Activated naive CD8-positive, alpha-beta T cell treated with anti-CD3 and anti-CD28 coated beads for 36 hours (primary cell): ENCODE results near the gene CAPZB. TPM values are rescaled to one million over a fixed set of nuclear protein-coding genes. Genes with fewer than 3 reads are reported as not detected.
"Not testable (repeated sequence)": the region's sequence is repeated elsewhere in the genome, so short reads cannot be mapped to it uniquely, and the experiment has no call there.

Source experiments
- DNase-seq: peaks from one replicate; pipeline ENCODE4 v3.0.0; 2021
- H3K27ac Mint-ChIP-seq: one replicate; pipeline ENCODE4 v1.8.0; 2022; ENCODE audit warnings: mild to moderate bottlenecking, moderate library complexity, mixed read lengths
- H3K27me3 Mint-ChIP-seq: one replicate; pipeline ENCODE4 v1.8.0; 2022; ENCODE audit warnings: mild to moderate bottlenecking, mixed read lengths
- H3K36me3 Mint-ChIP-seq: one replicate; pipeline ENCODE4 v1.8.0; 2021; ENCODE audit warnings: mild to moderate bottlenecking, mixed read lengths
- H3K4me1 Mint-ChIP-seq: one replicate; pipeline ENCODE4 v1.8.0; 2021; ENCODE audit warnings: mixed read lengths
- H3K4me3 Mint-ChIP-seq: one replicate; pipeline ENCODE4 v1.8.0; 2022; ENCODE audit warnings: mild to moderate bottlenecking, moderate library complexity, mixed read lengths
- H3K9me3 Mint-ChIP-seq: one replicate; pipeline ENCODE4 v1.8.0; 2022; ENCODE audit warnings: mixed read lengths
- total RNA-seq, 2 experiments: library from RNA; stranded (reverse); gene quantifications; one replicate each; pipeline ENCODE4 v1.2.3, GENCODE V29; 2021

Gene CAPZB
- total RNA-seq, 2 experiments from 2014 or later, result 324 to 332 TPM

DNA sequence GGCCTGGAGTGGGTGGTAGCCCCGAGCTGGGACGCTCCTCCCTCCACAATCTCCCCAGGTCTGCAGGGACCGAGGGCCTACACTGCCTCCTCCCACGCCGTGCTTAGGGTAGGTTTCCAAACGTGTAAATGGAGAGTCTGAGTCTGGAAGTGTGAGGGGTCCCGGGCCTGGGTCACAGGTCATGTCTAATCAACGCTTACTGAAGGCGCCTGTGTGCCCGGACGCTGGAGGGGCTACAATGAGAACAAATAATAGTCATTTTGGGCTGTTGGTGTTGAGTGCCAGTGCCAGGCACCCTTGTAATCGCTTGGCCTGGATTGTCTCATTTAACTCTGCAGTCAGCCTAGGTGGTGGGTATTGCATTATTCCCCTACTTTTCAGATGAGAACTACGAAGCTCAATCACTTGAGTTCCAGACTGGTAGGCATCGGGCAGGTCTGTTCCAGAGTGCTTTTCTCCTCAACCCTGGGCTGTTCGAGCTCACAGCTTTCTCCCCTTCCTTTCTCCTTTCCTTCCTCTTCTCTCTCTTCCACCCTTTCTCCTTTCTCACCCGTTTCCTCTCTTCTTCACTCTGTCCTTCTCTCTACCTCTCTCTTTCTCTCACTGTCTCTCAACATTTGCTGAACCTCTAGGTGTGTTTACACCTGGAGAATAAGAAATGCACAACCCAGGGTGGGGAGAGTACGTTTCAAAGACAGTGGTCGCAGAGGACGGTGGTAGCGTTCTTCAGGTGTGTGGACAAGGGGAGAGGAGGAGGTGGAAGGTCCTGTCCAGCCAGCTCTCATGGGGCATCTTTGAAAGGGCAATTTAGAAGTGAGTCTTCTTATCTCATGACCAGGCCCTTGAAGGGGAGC lies 172.3 kb downstream of the CAPZB start:
- Mint-ChIP-seq H3K4me1 (peaks cover 34% of the 10 kb centered on the region), H3K27me3 (no peaks in the 10 kb centered on the region), H3K36me3 (no peaks in the 10 kb centered on the region), H3K27ac (peak overlapping the region; percentile 52), H3K9me3 (no peaks in the 10 kb centered on the region), H3K4me3 (peak overlapping the region; percentile 80)
- DNase-seq, result no peak

DNA sequence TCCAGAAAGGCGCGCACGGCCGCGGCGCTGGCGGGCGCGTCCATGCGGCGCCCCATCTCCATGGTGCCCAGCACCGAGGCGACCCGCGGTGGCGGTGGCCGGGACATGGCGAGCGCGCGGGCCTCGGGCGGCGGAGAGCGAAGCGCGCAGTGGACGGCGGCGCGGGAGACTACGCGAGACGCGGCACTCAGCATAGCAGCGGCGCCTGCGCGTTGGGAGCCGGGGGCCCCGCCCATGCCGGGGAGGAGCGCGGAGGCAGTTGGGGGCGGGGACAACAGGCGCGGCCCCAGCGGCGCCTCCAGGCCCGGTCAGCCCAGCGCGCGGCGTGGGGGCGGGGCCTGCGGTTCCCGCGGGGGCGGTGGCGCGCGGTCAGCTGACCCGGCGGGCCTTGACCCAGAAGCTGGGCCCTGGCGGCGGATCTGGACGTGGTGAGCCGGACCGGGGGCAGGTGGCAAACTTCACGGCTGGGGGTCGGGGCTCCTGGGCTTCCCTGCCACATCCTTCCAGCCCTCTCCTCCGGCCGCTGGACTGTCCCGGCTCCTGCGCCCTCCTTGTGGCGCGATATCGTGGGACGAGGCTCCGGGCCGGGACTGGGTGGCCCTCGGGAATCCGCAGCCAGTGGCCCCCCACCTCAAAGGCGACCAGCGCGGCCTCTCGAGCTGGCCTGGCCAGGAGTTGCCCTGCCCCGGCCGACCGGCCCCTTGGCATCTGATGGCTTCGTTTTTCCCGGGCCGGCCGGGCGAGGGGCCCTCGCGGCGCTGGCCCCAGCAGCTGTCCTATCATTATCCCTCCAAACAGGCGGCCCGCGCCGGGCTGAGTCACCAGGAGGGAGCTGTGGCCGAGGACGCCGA lies 173.2 kb downstream of the CAPZB start, which contains the start of the genes AKR7A2 and SLC66A1:
AKR7A2 (minus strand) TSS at position 214 of the 851 bp plus-strand sequence; CDS start at position 194, 20 bp downstream.
SLC66A1 (plus strand) TSS at position 396 of the 851 bp plus-strand sequence. CDS start 5,352 bp downstream, outside the sequence.
- Mint-ChIP-seq H3K27ac (peak within 1 kb of the TSS; percentile 30), H3K4me1 (peaks cover 34% of the 10 kb centered on the region), H3K27me3 (no peaks in the 10 kb centered on the region), H3K4me3 (peak within 1 kb of the TSS; percentile 80), H3K36me3 (peaks cover 4% of the 10 kb centered on the region), H3K9me3 (no peaks in the 10 kb centered on the region)
- peak; percentile 92 for DNase-seq

DNA sequence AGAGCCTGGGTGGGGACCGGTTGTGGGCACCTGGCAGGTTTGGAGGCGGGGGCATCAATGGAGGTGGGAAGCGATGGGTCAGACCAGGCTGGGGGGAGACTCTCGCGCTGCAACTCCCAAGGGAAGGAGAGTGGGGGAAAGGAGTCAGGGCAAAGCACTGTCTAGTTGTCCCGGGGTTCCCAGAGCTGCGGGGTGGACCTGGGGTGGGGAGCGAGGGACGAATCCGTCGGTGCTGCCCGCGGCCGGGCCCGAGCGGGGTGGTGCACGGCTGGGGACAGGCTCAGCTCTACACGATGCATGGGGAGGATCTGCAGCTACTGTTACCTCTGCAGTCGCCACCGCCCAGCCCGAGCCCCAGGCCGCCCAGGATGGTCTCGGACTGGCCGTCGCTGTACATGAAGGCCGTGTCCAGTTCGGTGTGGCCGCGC lies 173.8 kb downstream of the CAPZB start:
- Mint-ChIP-seq H3K27ac (peak overlapping the region; percentile 5), H3K36me3 (peaks cover 6% of the 10 kb centered on the region), H3K4me3 (peak overlapping the region; percentile 80), H3K9me3 (no peaks in the 10 kb centered on the region), H3K27me3 (no peaks in the 10 kb centered on the region), H3K4me1 (peaks cover 34% of the 10 kb centered on the region)
- peak; percentile 28 for DNase-seq

DNA sequence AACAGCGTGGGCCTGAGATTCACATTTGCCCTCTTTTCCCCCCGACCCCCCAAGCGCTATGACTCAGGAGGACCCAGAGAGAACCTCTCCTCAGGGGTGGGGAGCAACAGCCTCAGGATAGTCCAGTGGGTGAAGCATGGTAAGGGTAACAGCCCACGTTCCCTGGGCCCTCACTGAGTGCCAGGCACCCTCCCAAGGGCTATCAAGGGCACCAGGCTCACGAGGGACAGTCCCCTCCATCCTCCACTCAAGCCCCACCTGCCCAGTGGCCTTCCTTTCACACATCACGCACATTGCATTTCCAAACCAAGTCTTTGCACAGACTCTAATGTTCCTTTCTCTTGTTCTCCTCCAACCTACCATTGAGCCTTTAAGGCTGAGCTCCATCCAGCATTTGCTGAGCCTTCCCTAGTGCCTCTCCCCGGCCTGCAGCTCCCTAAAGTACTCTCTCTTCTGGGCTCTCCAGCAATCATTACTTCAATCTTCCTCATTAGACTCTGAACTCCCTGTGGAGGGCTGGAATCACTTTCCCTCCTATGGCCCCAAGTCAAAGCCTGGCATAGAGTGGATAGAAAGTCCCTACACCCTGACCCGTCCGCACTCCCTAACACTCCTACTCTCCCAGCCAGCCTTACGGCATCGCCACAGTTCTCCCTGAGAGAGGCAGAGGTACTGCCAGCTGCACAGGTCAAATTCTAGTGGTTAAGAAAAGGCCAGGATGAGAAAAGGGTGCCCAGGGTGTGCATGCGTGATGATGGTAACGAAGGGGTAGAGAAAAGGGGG lies 174.4 kb downstream of the CAPZB start:
- no peak for DNase-seq

DNA sequence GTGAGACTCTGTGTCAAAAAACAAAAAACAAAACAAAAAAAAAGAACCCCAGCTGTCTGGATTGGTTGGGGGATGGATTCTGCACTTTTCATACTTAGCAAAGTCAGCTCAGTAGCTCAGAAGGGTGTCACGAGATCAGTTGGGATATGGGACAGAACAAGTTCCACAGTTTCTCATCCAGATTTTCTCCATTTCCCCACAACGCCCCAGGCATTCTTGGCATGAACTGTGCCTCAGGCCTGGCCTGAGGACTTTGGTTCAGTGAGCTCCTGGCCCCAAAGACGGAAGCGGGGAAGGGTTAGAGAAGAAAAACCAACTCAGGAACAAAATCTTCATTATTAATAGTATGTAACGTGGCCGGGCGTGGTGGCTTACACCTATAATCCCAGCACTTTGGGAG lies 175.3 kb downstream of the CAPZB start:
- no peaks in the 10 kb centered on the region for H3K9me3 Mint-ChIP-seq
- peaks cover 24% of the 10 kb centered on the region for H3K4me1 Mint-ChIP-seq
- H3K36me3 Mint-ChIP-seq, result peaks cover 7% of the 10 kb centered on the region
- no peaks in the 10 kb centered on the region for H3K27me3 Mint-ChIP-seq
- DNase-seq, result no peak
- no peak overlapping the region for H3K27ac Mint-ChIP-seq
- H3K4me3 Mint-ChIP-seq, result no peak overlapping the region

More for the DNA sequence above, 174.4 kb downstream of the CAPZB start:
- Mint-ChIP-seq H3K36me3 (peaks cover 6% of the 10 kb centered on the region), H3K4me1 (peaks cover 33% of the 10 kb centered on the region), H3K4me3 (peak overlapping the region; percentile 80), H3K9me3 (no peaks in the 10 kb centered on the region), H3K27me3 (no peaks in the 10 kb centered on the region), H3K27ac (peak overlapping the region; percentile 5)

DNA sequence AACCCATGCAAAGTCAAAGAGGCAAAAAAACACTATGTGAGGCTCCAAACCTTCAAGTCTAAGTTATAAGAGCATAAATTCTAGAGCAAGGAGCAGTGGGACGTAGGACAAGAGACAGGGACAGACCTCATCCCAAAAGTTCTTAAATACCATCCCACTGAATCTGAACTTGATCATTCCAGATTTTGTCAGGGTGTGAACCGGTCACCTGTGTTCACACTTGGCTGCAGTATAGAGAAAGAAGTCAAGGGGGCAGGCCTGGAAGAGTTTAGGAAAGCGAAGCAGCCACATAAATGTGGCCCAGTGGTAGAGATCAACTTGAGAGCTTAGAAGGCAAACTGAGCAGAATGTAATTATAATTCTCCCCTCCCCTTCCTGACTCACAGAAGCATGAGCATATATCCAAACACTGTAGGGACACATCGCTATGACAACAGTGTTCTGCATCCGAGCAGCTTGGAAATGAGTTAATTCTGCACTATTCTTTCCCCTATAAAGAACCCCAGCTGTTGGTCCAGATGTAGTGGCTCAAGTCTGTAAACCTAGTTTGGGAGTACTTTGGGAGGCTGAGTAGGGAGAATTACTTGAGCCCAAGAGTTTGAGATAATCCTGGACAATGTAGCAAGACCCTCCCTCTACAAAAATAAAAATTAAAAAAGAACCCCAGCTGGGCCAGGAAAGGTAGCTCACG lies 176.1 kb downstream of the CAPZB start:
- Mint-ChIP-seq H3K27ac (no peak overlapping the region), H3K4me1 (peaks cover 23% of the 10 kb centered on the region), H3K27me3 (no peaks in the 10 kb centered on the region), H3K9me3 (no peaks in the 10 kb centered on the region), H3K36me3 (peaks cover 9% of the 10 kb centered on the region), H3K4me3 (no peak overlapping the region)
- DNase-seq, result no peak

DNA sequence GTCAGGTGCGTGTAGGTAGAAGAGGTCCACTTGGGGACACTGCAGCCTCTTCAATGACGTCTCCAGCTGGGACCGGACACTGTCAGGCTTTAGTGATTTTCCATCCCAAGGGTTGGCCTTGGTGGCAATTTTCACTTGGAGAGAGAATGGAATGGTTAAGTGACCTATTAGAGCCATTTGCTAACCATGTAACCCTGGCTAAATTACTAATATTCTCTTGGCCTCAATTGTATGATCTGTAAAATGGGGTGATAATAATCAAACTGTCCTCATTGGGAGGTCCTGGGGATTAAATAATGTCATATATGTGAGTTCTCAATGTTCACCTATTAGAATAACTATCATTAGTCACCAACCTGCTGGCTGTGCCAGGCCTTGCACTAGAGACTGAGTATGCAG lies 176.8 kb downstream of the CAPZB start:
- H3K9me3 Mint-ChIP-seq, result no peaks in the 10 kb centered on the region
- H3K27ac Mint-ChIP-seq, result no peak overlapping the region
- H3K4me1 Mint-ChIP-seq, result peaks cover 18% of the 10 kb centered on the region
- H3K36me3 Mint-ChIP-seq, result peaks cover 12% of the 10 kb centered on the region
- no peak overlapping the region for H3K4me3 Mint-ChIP-seq
- no peak for DNase-seq
- H3K27me3 Mint-ChIP-seq, result no peaks in the 10 kb centered on the region

DNA sequence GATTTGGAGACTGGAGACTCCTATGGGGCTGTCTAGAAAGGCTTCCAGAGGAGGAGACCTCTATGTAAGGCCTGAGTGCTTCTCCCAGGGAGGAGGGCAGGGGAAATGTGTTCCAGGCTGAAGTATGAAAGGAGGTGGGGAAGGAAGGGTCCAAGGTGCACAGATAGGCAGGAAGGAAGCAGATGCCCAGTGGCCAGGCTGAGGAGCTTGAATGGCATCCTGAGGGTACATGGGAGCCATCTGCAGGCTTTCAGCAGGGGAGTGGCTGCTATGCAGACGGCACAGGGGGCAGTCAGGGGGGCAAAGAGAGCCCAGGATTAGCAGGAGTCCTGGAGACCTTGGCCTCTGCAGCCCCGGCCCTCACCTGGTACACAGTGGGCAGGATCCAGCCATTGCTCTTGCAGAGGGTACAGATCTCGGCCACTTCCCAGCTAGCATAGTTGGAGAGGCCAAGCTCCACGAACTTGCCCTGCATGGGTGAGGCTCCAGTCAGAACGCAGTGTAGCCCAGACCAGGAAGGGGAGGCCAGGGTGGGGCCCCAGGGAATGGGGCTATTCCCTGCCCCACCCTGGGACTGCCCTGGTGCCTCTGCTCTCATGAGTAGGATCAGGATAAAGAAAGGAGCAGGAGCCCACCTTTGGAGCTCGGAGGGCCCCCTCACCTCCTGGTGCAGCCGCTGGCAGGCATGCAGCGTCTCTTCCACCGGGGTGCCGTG lies 177.4 kb downstream of the CAPZB start:
- peaks cover 12% of the 10 kb centered on the region for H3K4me1 Mint-ChIP-seq
- no peaks in the 10 kb centered on the region for H3K27me3 Mint-ChIP-seq
- no peak overlapping the region for H3K27ac Mint-ChIP-seq
- H3K9me3 Mint-ChIP-seq, result no peaks in the 10 kb centered on the region
- no peak for DNase-seq
- H3K36me3 Mint-ChIP-seq, result peaks cover 16% of the 10 kb centered on the region
- H3K4me3 Mint-ChIP-seq, result no peak overlapping the region

DNA sequence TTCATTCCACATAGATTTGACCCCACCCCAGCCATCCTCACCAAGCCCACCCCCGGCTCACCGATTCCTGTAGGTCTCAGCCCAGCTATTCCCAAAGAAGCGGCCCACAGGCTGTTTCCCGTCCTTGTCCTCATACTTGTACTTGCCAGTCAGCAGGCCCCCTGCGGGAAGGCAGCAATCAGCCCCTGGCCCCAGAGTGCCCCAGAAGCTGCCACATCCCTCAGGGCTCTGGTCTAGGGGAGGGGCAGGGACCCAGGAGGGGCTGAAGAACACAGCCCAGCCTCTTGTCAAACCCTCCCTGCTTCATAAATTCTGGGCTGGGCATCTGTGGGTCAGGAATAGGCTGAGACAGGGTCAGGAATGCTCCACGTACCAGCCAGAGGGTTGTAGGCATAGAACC lies 178.4 kb downstream of the CAPZB start:
- Mint-ChIP-seq H3K27me3 (no peaks in the 10 kb centered on the region), H3K27ac (peak overlapping the region; percentile 13), H3K4me1 (peaks cover 9% of the 10 kb centered on the region), H3K9me3 (no peaks in the 10 kb centered on the region), H3K4me3 (no peak overlapping the region), H3K36me3 (peaks cover 16% of the 10 kb centered on the region)
- no peak for DNase-seq

DNA sequence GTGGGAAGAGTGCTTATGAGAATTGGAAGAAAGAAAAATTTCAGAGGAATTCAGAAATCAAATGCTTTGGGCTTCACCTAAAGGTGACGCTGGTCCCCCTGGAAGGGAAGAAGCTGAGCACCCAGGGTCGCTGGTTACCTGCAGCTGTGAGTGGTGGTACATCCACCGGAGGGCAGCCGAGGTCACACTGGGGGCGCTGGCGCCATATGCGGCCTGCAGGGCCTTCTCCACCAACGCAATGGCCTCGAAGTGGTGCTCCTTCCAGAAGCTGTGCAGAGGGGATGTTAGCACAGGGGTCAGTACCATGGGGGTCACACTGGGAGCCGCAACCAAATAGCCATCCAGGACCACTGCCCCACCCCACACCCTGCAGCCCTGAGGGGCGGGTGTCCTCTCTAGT lies 179.5 kb downstream of the CAPZB start:
- peaks cover 16% of the 10 kb centered on the region for H3K36me3 Mint-ChIP-seq
- H3K27ac Mint-ChIP-seq, result no peak overlapping the region
- H3K9me3 Mint-ChIP-seq, result no peaks in the 10 kb centered on the region
- DNase-seq, result no peak
- peaks cover 6% of the 10 kb centered on the region for H3K4me1 Mint-ChIP-seq
- no peak overlapping the region for H3K4me3 Mint-ChIP-seq
- H3K27me3 Mint-ChIP-seq, result no peaks in the 10 kb centered on the region

DNA sequence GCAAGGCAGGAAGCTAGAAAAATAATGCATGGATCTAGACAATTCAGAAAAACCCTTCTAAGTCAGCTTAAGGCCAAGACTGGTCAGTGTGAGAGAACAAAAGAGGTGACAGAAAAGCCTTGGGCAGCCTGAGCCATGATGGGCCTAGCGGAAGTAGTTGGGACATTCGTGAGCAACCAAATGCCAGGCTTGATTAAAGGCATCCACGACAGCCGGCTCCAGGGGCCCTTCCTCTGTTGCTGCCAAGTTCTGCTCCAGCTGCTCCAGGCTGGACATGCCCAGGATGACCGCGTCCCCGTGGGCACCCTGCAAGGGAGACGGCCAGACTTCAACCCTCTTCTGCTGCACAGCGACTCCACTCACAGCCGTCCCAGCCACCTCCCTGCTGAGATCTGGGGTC lies 181.3 kb downstream of the CAPZB start:
- not testable (repeated sequence) for H3K4me3 Mint-ChIP-seq, H3K9me3 Mint-ChIP-seq, H3K27ac Mint-ChIP-seq, DNase-seq, H3K4me1 Mint-ChIP-seq, H3K27me3 Mint-ChIP-seq
- peaks cover 19% of the 10 kb centered on the region for H3K36me3 Mint-ChIP-seq

DNA sequence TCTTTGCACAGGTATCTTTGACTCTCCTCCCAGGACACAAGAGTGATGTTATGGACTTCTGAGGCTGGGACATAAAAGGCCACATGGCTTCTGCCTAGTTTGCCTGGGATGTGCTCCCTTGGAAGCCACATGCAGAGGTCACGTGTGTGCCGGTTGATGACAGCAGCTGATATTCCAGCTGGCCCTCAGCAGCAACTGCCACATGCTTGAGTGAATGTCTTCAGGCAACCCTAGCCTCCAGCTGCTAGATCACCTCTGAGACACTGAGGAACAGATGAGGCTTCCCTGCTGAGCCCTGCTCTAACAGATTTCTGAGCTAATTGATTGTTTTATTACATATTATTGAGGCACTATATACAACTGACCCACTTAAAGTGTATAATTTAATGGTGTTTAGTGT lies 185.1 kb downstream of the CAPZB start:
- Mint-ChIP-seq H3K4me1 (no peaks in the 10 kb centered on the region), H3K9me3 (peaks cover 14% of the 10 kb centered on the region), H3K36me3 (peaks cover 27% of the 10 kb centered on the region), H3K27ac (no peak overlapping the region), H3K4me3 (no peak overlapping the region), H3K27me3 (peaks cover 4% of the 10 kb centered on the region)
- no peak for DNase-seq

DNA sequence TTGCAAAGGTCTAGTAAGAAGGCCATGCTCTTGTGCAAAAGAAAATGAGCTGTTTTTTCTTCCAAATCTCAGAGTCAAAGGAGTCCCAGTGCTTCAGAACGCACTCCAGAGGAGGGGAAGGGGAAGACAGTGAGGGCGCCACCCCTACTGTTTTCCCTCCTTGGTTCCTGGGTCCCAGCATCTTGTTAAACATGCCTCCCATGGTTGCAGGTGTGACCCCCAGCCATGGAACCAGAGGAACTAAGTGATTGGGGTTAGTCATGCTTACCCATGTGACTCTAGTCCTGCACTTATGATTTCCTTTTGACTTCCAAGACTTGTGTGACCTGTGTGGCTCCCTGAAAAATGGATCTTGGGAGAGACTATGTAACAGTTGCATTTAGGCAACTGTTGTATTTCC lies 190.7 kb downstream of the CAPZB start:
- no peak overlapping the region for H3K27ac Mint-ChIP-seq
- H3K4me3 Mint-ChIP-seq, result no peak overlapping the region
- peaks cover 32% of the 10 kb centered on the region for H3K9me3 Mint-ChIP-seq
- H3K27me3 Mint-ChIP-seq, result peaks cover 8% of the 10 kb centered on the region
- peaks cover 37% of the 10 kb centered on the region for H3K36me3 Mint-ChIP-seq
- DNase-seq, result no peak
- no peaks in the 10 kb centered on the region for H3K4me1 Mint-ChIP-seq

DNA sequence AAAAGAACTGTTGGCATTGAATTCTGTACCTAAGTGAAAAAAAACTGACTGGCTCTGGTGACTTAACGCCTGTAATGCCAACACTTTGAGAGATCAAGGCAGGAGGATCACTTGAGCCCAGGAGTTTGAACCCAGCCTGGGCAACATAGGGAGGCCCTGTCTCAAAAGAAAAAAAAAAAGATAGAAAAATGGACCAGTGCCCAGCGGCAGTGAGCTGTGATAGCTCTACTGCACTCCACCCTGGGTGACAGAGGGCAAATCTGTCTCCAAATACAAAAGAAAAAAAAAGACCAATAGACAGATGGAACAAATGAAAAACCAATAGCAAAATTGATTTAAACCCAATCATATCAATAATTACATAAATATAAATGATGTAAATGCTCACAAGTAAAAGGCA lies 196.1 kb downstream of the CAPZB start:
- no peak overlapping the region for H3K27ac Mint-ChIP-seq
- H3K36me3 Mint-ChIP-seq, result peaks cover 17% of the 10 kb centered on the region
- H3K4me1 Mint-ChIP-seq, result peaks cover 6% of the 10 kb centered on the region
- H3K27me3 Mint-ChIP-seq, result peaks cover 16% of the 10 kb centered on the region
- peaks cover 8% of the 10 kb centered on the region for H3K9me3 Mint-ChIP-seq
- DNase-seq, result no peak
- H3K4me3 Mint-ChIP-seq, result peak overlapping the region; percentile 48
